ENCODE measurements around the gene EHF.

DNA sequence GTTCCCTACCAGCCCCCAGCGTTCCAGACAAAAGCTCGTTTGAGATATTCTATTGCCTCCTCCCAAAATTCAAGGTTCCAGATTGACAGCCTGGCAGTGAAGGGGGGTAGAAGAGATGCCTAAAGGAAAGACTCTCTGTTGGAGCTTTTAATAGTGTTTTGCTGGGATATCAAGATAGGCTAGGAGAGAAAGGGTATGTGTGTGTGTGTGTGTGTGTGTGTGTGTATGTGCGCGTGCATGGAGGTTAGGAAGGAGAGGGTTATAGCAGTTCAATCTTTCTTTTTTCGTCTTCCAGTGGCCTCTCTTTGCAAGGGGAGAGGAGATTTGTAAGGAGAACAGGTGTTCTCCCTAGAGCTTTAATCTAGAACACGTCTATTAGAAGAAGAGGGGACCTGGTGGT is 22.0 kb downstream of the EHF start:
- TF ChIP-seq LEF1 (IDR thresholded peaks at IDR 0.05; ENCODE audit: borderline replicate concordance) (no peak), ELF4 (IDR thresholded peaks at IDR 0.05) (no peak), ZNF384 (IDR thresholded peaks at IDR 0.05) (no peak), FOXA1 (IDR thresholded peaks at IDR 0.05) (no peak), FOXK2 (IDR thresholded peaks at IDR 0.05) (no peak), ARNT (IDR thresholded peaks at IDR 0.05) (no peak), BHLHE40 (IDR thresholded peaks at IDR 0.05; ENCODE audit: borderline replicate concordance) (no peak), CTBP1 (IDR thresholded peaks at IDR 0.05; ENCODE audit: borderline replicate concordance) (no peak), L3MBTL2 (conservative IDR thresholded peaks at IDR 0.05) (no peak), FOXM1 (IDR thresholded peaks at IDR 0.05; ENCODE audit: borderline replicate concordance) (no peak), SP1 (IDR thresholded peaks at IDR 0.05) (no peak)
- TF ChIP-seq, protein P1, sequence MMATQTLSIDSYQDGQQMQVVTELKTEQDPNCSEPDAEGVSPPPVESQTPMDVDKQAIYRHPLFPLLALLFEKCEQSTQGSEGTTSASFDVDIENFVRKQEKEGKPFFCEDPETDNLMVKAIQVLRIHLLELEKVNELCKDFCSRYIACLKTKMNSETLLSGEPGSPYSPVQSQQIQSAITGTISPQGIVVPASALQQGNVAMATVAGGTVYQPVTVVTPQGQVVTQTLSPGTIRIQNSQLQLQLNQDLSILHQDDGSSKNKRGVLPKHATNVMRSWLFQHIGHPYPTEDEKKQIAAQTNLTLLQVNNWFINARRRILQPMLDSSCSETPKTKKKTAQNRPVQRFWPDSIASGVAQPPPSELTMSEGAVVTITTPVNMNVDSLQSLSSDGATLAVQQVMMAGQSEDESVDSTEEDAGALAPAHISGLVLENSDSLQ (IDR thresholded peaks at IDR 0.05), result no peak
